GM12874 (cell line): ENCODE results near the gene CLPTM1.

Source experiments
- CTCF ChIP-seq: IDR thresholded peaks from 2 replicates; pipeline ENCODE4 v1.5.1; 2011; ENCODE audit warnings: low read depth, mild to moderate bottlenecking, control low read depth, low read length, moderate library complexity; ENCODE audit not compliant: insufficient read depth

Gene CLPTM1

DNA sequence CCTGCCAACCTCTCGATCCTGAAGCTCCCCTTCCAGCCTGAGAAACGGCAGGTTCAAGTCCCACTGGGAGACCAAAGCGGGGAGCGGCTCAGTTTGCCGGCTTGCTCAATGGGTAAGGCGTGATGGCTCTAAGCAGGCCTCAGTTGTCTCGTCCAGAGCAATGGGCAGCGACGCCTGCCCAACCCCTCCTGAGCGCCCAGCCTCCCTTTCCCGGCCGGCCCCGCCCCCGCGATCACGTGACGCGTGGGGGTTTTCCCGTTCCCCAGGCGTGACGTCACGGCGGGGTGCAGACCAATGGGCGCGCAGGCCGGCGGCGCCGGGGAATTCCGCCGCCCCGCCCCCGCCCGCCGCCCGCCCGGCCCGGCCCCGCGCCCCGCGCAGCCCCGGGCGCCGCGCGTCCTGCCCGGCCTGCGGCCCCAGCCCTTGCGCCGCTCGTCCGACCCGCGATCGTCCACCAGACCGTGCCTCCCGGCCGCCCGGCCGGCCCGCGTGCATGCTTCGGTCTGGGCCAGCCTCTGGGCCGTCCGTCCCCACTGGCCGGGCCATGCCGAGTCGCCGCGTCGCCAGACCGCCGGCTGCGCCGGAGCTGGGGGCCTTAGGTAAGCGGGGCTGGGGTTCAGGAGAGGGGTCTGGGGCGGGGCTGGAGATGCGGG lies 46.0 kb downstream of the CLPTM1 start, which contains the start of gene RELB:
TSS of gene RELB (plus strand) at position 378 of the 653 bp plus-strand sequence. CDS start at position 494, 116 bp downstream.
- TF ChIP-seq CTCF, result no peak

DNA sequence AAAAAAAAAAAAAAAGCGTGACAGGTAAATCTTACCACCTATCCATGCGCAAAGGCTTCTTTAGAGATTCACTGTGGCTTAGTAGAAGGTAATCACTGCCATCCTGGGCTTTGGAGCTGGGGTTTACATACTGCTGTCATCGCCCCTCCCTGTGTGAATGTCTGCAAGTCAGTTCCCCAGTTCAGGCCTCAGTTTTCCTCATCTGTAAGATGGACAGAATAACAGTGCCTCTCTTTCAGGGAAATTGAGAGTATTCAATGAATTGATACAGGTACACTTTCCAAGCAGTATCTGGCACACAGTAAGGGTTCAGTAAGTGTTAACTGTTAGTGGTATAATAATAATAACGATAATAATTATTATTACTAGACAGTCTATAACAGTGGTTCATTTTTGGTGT lies 48.3 kb downstream of the CLPTM1 start:
- no peak for TF ChIP-seq CTCF

- TF ChIP-seq CTCF, result no peak
Observed at GRCh38 chr19:45005787-45006186, 50.6 kb downstream of the CLPTM1 start.

GRCh38 chr19:45008552-45008951 lies 53.4 kb downstream of the CLPTM1 start:
- no peak for TF ChIP-seq CTCF

DNA sequence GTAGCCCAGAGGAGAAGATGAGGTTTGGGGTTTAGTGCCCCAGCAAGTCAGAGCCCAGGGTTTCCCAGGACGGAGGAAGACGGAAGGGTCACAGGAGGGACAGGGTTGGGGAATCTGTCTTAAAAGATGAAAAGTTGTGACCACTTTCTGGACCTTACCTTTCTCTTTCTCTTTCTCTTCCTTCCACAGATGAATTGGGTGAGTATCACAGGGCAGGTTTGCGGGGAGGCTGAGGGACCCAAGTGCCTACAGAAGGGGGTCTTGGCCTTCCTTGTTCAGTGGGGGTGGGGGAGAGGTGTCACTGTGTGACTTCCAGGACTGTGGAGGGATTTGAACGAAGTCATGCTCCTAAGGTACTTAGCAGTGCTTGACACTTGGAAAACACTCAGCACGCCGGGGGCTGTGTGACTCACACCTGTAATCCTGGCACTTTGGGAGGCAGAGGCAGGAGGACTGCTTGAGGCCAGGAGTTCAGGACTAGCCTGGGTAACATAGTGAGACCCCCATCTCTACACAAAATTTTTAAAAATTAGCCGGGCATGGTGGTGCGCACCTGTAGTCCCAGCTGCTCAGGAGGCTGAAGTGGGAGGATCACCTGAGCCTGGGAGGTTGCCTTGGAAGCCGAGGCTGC lies 54.6 kb downstream of the CLPTM1 start:
- TF ChIP-seq CTCF, result no peak

DNA sequence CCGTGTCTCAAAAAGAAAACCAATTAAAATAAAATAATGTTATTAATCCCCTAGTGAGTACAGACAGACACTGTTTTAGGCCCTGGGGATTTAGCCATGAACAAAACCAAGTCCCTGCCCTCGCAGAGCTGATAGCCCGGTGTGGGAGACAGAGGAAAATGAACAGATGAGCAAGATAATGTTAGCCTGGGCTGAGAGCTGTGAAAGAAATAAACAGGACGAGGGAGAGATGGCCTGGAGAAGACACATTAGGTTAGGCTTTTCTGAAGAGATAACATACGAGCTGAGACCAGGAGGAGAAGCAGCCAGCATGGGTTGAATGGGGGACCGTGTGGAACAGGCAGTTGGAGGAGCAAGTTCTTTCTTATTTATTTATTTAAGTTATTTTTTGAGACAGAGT lies 55.1 kb downstream of the CLPTM1 start:
- TF ChIP-seq CTCF, result no peak

GRCh38 chr19:45011959-45012358 lies 56.8 kb downstream of the CLPTM1 start:
- TF ChIP-seq CTCF, result no peak
